Mesothelial cell of epicardium (in vitro differentiated cells): ENCODE data around the gene PGLYRP1. TPM values are rescaled to one million over a fixed set of nuclear protein-coding genes. Genes with fewer than 3 reads are reported as not detected.

Experiments
- DNase-seq, 2 experiments: peaks; one replicate each; pipeline ENCODE4 v3.0.0; 2021; ENCODE audit warnings: low spot score in 2 of 2; ENCODE audit not compliant: unreplicated experiment in 2 of 2
- H3K27ac Mint-ChIP-seq: 2 replicates; pipeline ENCODE4 v1.8.0; 2021; ENCODE audit warnings: mixed read lengths
- H3K27me3 Mint-ChIP-seq: 2 replicates; pipeline ENCODE4 v1.8.0; 2021; ENCODE audit warnings: low read depth, mixed read lengths
- H3K36me3 Mint-ChIP-seq: 2 replicates; pipeline ENCODE4 v1.8.0; 2021; ENCODE audit warnings: mixed read lengths
- H3K4me1 Mint-ChIP-seq: 2 replicates; pipeline ENCODE4 v1.8.0; 2021; ENCODE audit warnings: mixed read lengths
- H3K4me3 Mint-ChIP-seq: 2 replicates; pipeline ENCODE4 v1.8.0; 2021; ENCODE audit warnings: mild to moderate bottlenecking, moderate library complexity, mixed read lengths
- H3K9me3 Mint-ChIP-seq: 2 replicates; pipeline ENCODE4 v1.8.0; 2021; ENCODE audit warnings: mixed read lengths
- CTCF ChIP-seq: fragments of 200-600 bp; sonication (generic); IDR thresholded peaks from one replicate; pipeline ENCODE4 v1.5.0; 2021; ENCODE audit warnings: antibody characterized with exemption; ENCODE audit not compliant: unreplicated experiment
- total RNA-seq: library from RNA; stranded (reverse); gene quantifications from 3 replicates; pipeline ENCODE4 v1.2.1, GENCODE V29; 2021

Gene PGLYRP1
- total RNA-seq, 1 donor from 2014 or later: not detected

- Mint-ChIP-seq H3K27me3 (no peaks in the 10 kb centered on the region), H3K36me3 (peaks cover 2% of the 10 kb centered on the region), H3K4me1 (peaks cover 37% of the 10 kb centered on the region), H3K4me3 (no peak overlapping the region), H3K9me3 (peaks cover 2% of the 10 kb centered on the region), H3K27ac (peak overlapping the region; percentile 9)
- DNase-seq: peak in 1 of 2 experiments; percentile 28
- TF ChIP-seq CTCF: no peak
These were observed 9.1 kb upstream of the PGLYRP1 start for GRCh38 chr19:46031781-46032596.

- peaks cover 7% of the 10 kb centered on the region for H3K36me3 Mint-ChIP-seq
- H3K4me3 Mint-ChIP-seq: peak overlapping the region; percentile 30
- DNase-seq: peak in 1 of 2 experiments; percentile 55
- peaks cover 4% of the 10 kb centered on the region for H3K9me3 Mint-ChIP-seq
- peaks cover 35% of the 10 kb centered on the region for H3K4me1 Mint-ChIP-seq
- no peaks in the 10 kb centered on the region for H3K27me3 Mint-ChIP-seq
- H3K27ac Mint-ChIP-seq: peak overlapping the region; percentile 84
- TF ChIP-seq CTCF: no peak
These were observed 8.1 kb upstream of the PGLYRP1 start for GRCh38 chr19:46030812-46031550.

GRCh38 chr19:46025835-46026234, 3.0 kb upstream of the PGLYRP1 start:
- no peaks in the 10 kb centered on the region for H3K27me3 Mint-ChIP-seq
- no peak overlapping the region for H3K27ac Mint-ChIP-seq
- H3K36me3 Mint-ChIP-seq: peaks cover 9% of the 10 kb centered on the region
- H3K9me3 Mint-ChIP-seq: peaks cover 11% of the 10 kb centered on the region
- no peak for DNase-seq
- TF ChIP-seq CTCF: no peak
- peaks cover 11% of the 10 kb centered on the region for H3K4me1 Mint-ChIP-seq
- no peak overlapping the region for H3K4me3 Mint-ChIP-seq

- no peak for TF ChIP-seq CTCF
- Mint-ChIP-seq H3K4me3 (no peak overlapping the region), H3K36me3 (peaks cover 9% of the 10 kb centered on the region), H3K27me3 (no peaks in the 10 kb centered on the region), H3K9me3 (peaks cover 11% of the 10 kb centered on the region), H3K27ac (no peak overlapping the region), H3K4me1 (no peaks in the 10 kb centered on the region)
- no peak for DNase-seq
These were observed 492 bp upstream of the PGLYRP1 start for GRCh38 chr19:46023311-46023779.

GRCh38 chr19:46022061-46022430, 807 bp downstream of the PGLYRP1 start:
- Mint-ChIP-seq H3K36me3 (peaks cover 9% of the 10 kb centered on the region), H3K4me1 (no peaks in the 10 kb centered on the region), H3K9me3 (peaks cover 11% of the 10 kb centered on the region), H3K27ac (no peak overlapping the region), H3K27me3 (no peaks in the 10 kb centered on the region), H3K4me3 (no peak overlapping the region)
- DNase-seq: no peak
- TF ChIP-seq CTCF: no peak
